Tibial nerve (tissue), 4 donors: ENCODE data around the gene ACBD6. TPM values are rescaled to one million over a fixed set of nuclear protein-coding genes. Genes with fewer than 3 reads are reported as not detected.

Experiments used
- DNase-seq, 2 donors: peaks; one replicate each; pipeline ENCODE4 v3.0.0-alpha.2; 2019; ENCODE audit warnings: low spot score in 2 of 2
- H3K27ac ChIP-seq, 4 donors: fragments of 200-600 bp; sonication (generic) in 3 of 4; one replicate each; pipeline ENCODE4 v1.5.1; 2017 to 2019; ENCODE audit warnings: mild to moderate bottlenecking in 1 of 4
- H3K27me3 ChIP-seq, 2 donors: fragments of 200-600 bp; sonication (generic) in 1 of 2; one replicate each; pipeline versions ENCODE4 v1.5.1 to v1.6.0; 2017 to 2019
- H3K36me3 ChIP-seq, 3 donors: fragments of 200-600 bp; sonication (generic); one replicate each; pipeline ENCODE4 v1.5.1; 2018 to 2019
- H3K4me1 ChIP-seq, 4 donors: fragments of 200-600 bp; sonication (generic) in 3 of 4; one replicate each; pipeline ENCODE4 v1.5.1; 2017 to 2019
- H3K4me3 ChIP-seq, 4 donors: fragments of 200-600 bp; sonication (generic) in 3 of 4; one replicate each; pipeline ENCODE4 v1.5.1; 2017 to 2019; ENCODE audit warnings: mild to moderate bottlenecking in 1 of 4, moderate library complexity in 1 of 4
- H3K9me3 ChIP-seq, 4 donors: fragments of 200-600 bp; sonication (generic) in 3 of 4; one replicate each; pipeline ENCODE4 v1.5.1; 2017 to 2019
- EP300 ChIP-seq, 2 donors: sonication (generic); formaldehyde crosslinking; IDR thresholded peaks; one replicate each; pipeline ENCODE4 v1.6.1; 2017; ENCODE audit warnings: antibody characterized with exemption in 2 of 2, mild to moderate bottlenecking in 1 of 2
- POLR2A ChIP-seq, 2 donors: fragments of 450-650 bp; IDR thresholded peaks; one replicate each; pipeline ENCODE4 v1.6.1; 2017; ENCODE audit warnings: antibody characterized with exemption in 2 of 2, mild to moderate bottlenecking in 2 of 2, moderate library complexity in 2 of 2
- WGBS, 2 donors: methylation state at CpG; one replicate each; pipeline ENCODE4 v1.1.5; 2018; 5-methylcytosine and 5-hydroxymethylcytosine counted together
- total RNA-seq, 4 donors: library from RNA; depleted of rRNA; stranded (reverse); fragments of >200 nt; gene quantifications; one replicate each; pipeline ENCODE4 v1.1.0, GENCODE V29; 2016
- TF ChIP-seq, protein P1 (sequence below), 5 experiments: fragments of 200-600 bp in 3 of 5; fragments of 450-650 bp in 2 of 5; sonication (generic) in 3 of 5; IDR thresholded peaks; one replicate each; pipeline ENCODE4 v1.5.1; 2016 to 2019; ENCODE audit warnings: antibody characterized with exemption in 5 of 5, mild to moderate bottlenecking in 3 of 5, moderate library complexity in 2 of 5

Gene ACBD6
- total RNA-seq, 4 donors from 2014 or later = 55.7 to 61.8 (median 57.2) TPM

DNA sequence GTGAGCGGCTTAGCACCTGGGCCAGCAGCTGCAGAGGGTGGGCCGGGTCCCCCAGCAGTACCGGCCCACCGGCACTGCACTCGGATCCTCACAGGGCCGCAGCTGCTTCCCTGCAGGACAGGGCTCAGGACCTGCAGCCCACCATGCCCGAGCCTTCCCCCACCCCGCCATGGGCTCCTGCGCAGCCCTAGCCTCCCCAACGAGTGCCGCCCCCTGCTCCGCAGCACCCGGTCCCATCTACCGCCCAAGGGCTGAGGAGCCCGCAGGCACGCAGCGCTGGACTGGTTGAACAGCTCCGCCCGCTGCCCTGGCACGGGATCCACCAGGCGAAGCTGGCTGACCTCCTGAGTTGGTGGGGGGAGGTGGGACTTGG lies 6.3 kb upstream of the ACBD6 start:
- H3K36me3 ChIP-seq = no peaks in the 10 kb centered on the region
- no peaks in the 10 kb centered on the region for H3K9me3 ChIP-seq
- WGBS, 2 donors = 78 to 97% methylated on average over 11 of the region's 21 CpGs
- TF ChIP-seq, protein P1, sequence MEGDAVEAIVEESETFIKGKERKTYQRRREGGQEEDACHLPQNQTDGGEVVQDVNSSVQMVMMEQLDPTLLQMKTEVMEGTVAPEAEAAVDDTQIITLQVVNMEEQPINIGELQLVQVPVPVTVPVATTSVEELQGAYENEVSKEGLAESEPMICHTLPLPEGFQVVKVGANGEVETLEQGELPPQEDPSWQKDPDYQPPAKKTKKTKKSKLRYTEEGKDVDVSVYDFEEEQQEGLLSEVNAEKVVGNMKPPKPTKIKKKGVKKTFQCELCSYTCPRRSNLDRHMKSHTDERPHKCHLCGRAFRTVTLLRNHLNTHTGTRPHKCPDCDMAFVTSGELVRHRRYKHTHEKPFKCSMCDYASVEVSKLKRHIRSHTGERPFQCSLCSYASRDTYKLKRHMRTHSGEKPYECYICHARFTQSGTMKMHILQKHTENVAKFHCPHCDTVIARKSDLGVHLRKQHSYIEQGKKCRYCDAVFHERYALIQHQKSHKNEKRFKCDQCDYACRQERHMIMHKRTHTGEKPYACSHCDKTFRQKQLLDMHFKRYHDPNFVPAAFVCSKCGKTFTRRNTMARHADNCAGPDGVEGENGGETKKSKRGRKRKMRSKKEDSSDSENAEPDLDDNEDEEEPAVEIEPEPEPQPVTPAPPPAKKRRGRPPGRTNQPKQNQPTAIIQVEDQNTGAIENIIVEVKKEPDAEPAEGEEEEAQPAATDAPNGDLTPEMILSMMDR (IDR thresholded peaks at IDR 0.05) = no peak
- TF ChIP-seq POLR2A (IDR thresholded peaks at IDR 0.05) (no peak), EP300 (IDR thresholded peaks at IDR 0.05) (no peak)
- H3K4me1 ChIP-seq = peaks cover 0 to 13% (median under 1%) of the 10 kb centered on the region in 4 donors
- no peak overlapping the region for H3K27ac ChIP-seq
- H3K4me3 ChIP-seq = no peak overlapping the region
- no peak for DNase-seq
- H3K27me3 ChIP-seq = no peaks in the 10 kb centered on the region

DNA sequence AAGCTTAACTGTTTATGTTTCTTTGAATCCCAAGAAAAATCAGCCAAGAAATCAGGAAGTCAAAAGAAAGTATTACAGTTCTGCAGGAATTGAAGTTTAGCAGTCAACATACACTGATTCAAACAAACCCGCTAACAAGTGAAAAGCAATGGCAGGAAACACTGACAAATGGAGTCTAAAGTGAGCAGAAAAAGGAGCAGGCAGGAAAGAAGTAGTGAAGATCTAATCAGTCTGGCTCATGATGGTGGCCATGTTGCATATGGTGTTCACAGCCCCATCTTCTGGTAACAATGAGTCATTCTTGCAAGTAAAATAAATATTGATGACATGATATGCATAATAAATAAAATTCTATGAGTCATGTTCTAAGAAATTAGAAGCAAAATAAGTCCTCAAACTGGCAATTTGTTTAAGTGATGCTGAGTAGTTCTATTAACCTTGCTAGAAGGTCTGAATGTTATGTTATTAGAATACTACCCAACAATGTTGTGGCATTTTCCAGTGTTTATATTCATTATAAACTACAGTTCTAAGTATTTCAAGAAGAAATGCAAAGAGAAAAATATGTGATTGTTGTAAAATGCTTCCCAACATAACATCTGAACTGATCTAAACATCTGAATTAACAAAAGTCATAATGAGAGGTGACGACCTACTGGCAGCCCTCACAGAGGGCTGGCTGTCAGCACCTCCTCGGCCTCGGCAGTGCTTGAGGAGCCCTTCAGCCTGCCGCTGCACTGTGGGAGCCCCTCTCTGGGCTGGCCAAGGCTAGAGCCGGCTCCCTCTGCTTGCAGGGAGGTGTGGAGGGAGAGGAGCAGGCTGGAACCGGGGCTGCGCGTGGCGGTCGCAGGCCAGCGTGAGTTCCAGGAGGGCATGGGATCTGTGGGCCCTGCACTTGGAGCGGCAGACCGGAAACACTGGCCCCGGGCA lies 5.7 kb upstream of the ACBD6 start:
- 87 to 88% methylated on average over 8 to 12 of the region's 15 CpGs for WGBS, 2 donors

DNA sequence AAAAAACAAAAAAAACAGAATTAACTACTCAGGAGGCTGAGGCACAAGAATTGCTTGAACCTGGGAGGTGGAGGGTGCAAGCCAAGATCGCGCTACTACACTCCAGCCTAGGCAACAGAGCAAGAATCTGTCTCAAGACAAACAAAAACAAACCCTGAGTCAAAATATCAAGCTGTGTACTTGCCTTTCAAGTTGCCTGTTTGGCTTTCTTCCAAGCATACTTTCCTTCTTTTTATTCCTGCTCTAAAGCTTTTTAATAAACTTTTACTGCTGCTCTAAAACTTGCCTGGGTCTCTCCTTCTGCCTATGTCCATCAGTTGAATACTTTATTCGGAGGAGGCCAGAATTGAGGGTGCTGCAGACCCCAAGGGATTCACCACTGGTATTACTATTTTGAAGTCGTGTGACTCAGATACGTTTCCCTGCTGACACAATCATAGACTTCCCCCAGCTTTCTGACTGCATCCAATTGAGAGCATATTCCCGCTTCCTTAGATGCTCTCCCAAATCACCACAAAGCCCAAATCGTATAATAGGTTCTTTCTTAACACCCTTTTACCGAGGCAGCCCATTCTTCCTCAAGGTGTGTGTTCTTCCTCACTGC lies 3.5 kb upstream of the ACBD6 start:
- no peaks in the 10 kb centered on the region for H3K27me3 ChIP-seq
- H3K4me1 ChIP-seq = peaks cover 0 to 30% (median 14%) of the 10 kb centered on the region in 4 donors
- DNase-seq = no peak
- H3K36me3 ChIP-seq = no peaks in the 10 kb centered on the region
- 47 to 64% methylated on average over 8 of the region's 8 CpGs for WGBS, 2 donors
- no peaks in the 10 kb centered on the region for H3K9me3 ChIP-seq
- H3K4me3 ChIP-seq = no peak overlapping the region
- TF ChIP-seq POLR2A (IDR thresholded peaks at IDR 0.05) (no peak), EP300 (IDR thresholded peaks at IDR 0.05) (no peak)
- TF ChIP-seq, protein P1 (IDR thresholded peaks at IDR 0.05) = no peak
- no peak overlapping the region for H3K27ac ChIP-seq

More for the DNA sequence above, 5.7 kb upstream of the ACBD6 start:
- no peak overlapping the region for H3K4me3 ChIP-seq
- H3K36me3 ChIP-seq = no peaks in the 10 kb centered on the region
- no peak overlapping the region for H3K27ac ChIP-seq
- TF ChIP-seq, protein P1 (IDR thresholded peaks at IDR 0.05) = no peak
- TF ChIP-seq EP300 (IDR thresholded peaks at IDR 0.05) (no peak), POLR2A (IDR thresholded peaks at IDR 0.05) (no peak)
- peaks cover 0 to 19% (median 6%) of the 10 kb centered on the region in 4 donors for H3K4me1 ChIP-seq
- no peaks in the 10 kb centered on the region for H3K9me3 ChIP-seq
- no peaks in the 10 kb centered on the region for H3K27me3 ChIP-seq
- DNase-seq = no peak

DNA sequence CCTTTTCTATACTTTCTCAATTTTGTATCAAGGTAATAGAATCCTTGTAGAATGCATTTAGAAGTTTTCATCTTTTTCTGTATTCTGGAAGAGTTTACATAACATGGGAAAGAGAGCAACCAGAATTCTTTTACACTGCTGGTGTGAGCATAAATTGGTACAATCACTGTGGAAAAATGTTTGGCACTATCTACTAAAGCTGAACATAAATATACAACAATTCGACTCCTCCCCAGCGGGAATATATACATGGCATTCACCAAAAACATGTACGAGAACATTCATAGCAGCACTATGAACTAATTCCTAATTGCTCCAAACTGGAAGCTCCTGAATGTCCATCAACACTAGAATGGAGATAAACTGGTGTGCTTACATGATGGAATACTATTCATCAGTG lies 1.8 kb upstream of the ACBD6 start:
- Histone ChIP-seq H3K9me3 (no peaks in the 10 kb centered on the region), H3K36me3 (no peaks in the 10 kb centered on the region)

More for the DNA sequence above, 1.8 kb upstream of the ACBD6 start:
- TF ChIP-seq EP300 (IDR thresholded peaks at IDR 0.05) = no peak
- no peak for TF ChIP-seq POLR2A (IDR thresholded peaks at IDR 0.05)
- TF ChIP-seq, protein P1 (IDR thresholded peaks at IDR 0.05) = no peak
- Histone ChIP-seq H3K4me3 (no peak overlapping the region), H3K27me3 (no peaks in the 10 kb centered on the region), H3K4me1 (peaks cover 0 to 46% (median 18%) of the 10 kb centered on the region in 4 donors), H3K27ac (no peak overlapping the region)
- DNase-seq = no peak
- 88 to 93% methylated on average over 3 of the region's 3 CpGs for WGBS, 2 donors
